Aorta (tissue), 5 donors: ENCODE data around the gene FOLR1. TPM values are rescaled to one million over a fixed set of nuclear protein-coding genes. Genes with fewer than 3 reads are reported as not detected.
A peak's percentile ranks its signal among the peaks of the same experiment; 100 is the strongest.

Experiments used
- ATAC-seq: fragments of 200-7000 bp; cut with Tn5 transposase; one replicate; pipeline ENCODE4 v1.9.1; 2022; ENCODE audit warnings: moderate library complexity; ENCODE audit not compliant: low FRiP score
- DNase-seq, 2 donors: peaks; one replicate each; pipeline ENCODE4 v3.0.0-alpha.2; 2020
- H3K27ac ChIP-seq, 2 donors: one replicate each; pipeline ENCODE4 v1.5.1; 2013; ENCODE audit warnings: low read length in 2 of 2, mild to moderate bottlenecking in 2 of 2, moderate library complexity in 2 of 2, control low read depth in 1 of 2, inconsistent platforms in 1 of 2, low read depth in 1 of 2
- H3K27me3 ChIP-seq, 2 donors: one replicate each; pipeline ENCODE4 v1.6.1; 2013; ENCODE audit warnings: control low read depth in 1 of 2, low read length in 1 of 2, mild to moderate bottlenecking in 1 of 2, moderate library complexity in 1 of 2; ENCODE audit not compliant: insufficient read depth in 2 of 2, control insufficient read depth in 1 of 2
- H3K36me3 ChIP-seq, 2 donors: one replicate each; pipeline ENCODE4 v1.6.1; 2013; ENCODE audit warnings: control low read depth in 1 of 2, low read length in 1 of 2, mild to moderate bottlenecking in 1 of 2; ENCODE audit not compliant: insufficient read depth in 2 of 2, control insufficient read depth in 1 of 2
- H3K4me1 ChIP-seq, 2 donors: one replicate each; pipeline ENCODE4 v1.6.1; 2013; ENCODE audit warnings: low read length in 2 of 2, control low read depth in 1 of 2, mild to moderate bottlenecking in 1 of 2, moderate library complexity in 1 of 2; ENCODE audit not compliant: insufficient read depth in 2 of 2, control insufficient read depth in 1 of 2
- H3K4me3 ChIP-seq, 2 donors: one replicate each; pipeline ENCODE4 v1.5.1; 2013; ENCODE audit warnings: low read length in 2 of 2, control low read depth in 1 of 2, mild to moderate bottlenecking in 1 of 2
- H3K9me3 ChIP-seq: one replicate; pipeline ENCODE4 v1.6.1; 2013; ENCODE audit warnings: mild to moderate bottlenecking, low read length; ENCODE audit not compliant: control insufficient read depth
- WGBS, 2 donors: extraction: QIAGEN DNeasy Blood & Tissue Kit; methylation state at CpG; one replicate each; pipeline ENCODE4 v1.1.7; 2013; 5-methylcytosine and 5-hydroxymethylcytosine counted together
- intact Hi-C, 2 donors: fragments of 100-400 bp; cut with DNase I; formaldehyde crosslinking; loops; one replicate each; pipeline versions ENCODE4 v1.14.2 to v1.15.0; 2022
- polyA plus RNA-seq, 2 donors: library from polyadenylated mRNA; stranded (reverse); fragments of 200-250 nt; gene quantifications; one replicate each; pipeline ENCODE4 v1.2.3, GENCODE V29; 2013
- total RNA-seq, 2 donors: library from RNA; stranded (reverse); fragmentation: NEBNext Ultra II Directional; extraction: Animal tissue kit (Norgen Biotek cat#: 25700); gene quantifications; one replicate each; pipeline ENCODE4 v1.2.1, GENCODE V29; 2021
- donor health status: healthy with polysubstance abuse.
- donor health status: Bipolar disorder and iron deficiency.
- donor health status: DM: no; HTN: no; CAD: no.
- donor health status: DM: no; HTN: no; CAD: no.
- donor health status: DM: yes; HTN: yes; CAD: no.

The FOLR1 gene
- total and polyA plus RNA-seq, 4 donors = not detected

GRCh38 chr11:72229925-72230763 is 38.2 kb downstream of the FOLR1 start:
- DNase-seq (peak; percentile 43 to 74), ATAC-seq (no peak)
- Histone ChIP-seq H3K9me3 (no peaks in the 10 kb centered on the region), H3K4me3 (no peak overlapping the region), H3K36me3 (peaks cover 0 to 13% of the 10 kb centered on the region in 2 donors), H3K27ac (no peak overlapping the region), H3K27me3 (no peaks in the 10 kb centered on the region), H3K4me1 (no peaks in the 10 kb centered on the region)
- intact Hi-C loops = loop anchor here in 1 of 2 donors (10.0 kb wide), 1 partner anchor 115 kb away; the partner anchor contains the start of gene ANAPC15
- 90% methylated on average over 21 of the region's 21 CpGs for WGBS, 2 donors

GRCh38 chr11:72230764-72231365 is 38.9 kb downstream of the FOLR1 start:
- Histone ChIP-seq H3K36me3 (peaks cover 0 to 13% of the 10 kb centered on the region in 2 donors), H3K27me3 (no peaks in the 10 kb centered on the region), H3K27ac (no peak overlapping the region), H3K4me1 (no peaks in the 10 kb centered on the region), H3K4me3 (no peak overlapping the region), H3K9me3 (no peaks in the 10 kb centered on the region)
- ATAC-seq (no peak), DNase-seq (peak in 1 of 2 donors; percentile 39)
- intact Hi-C loops = loop anchor here in 1 of 2 donors (10.0 kb wide), 1 partner anchor 116 kb away; the partner anchor contains the start of gene ANAPC15
- WGBS, 2 donors = 86 to 88% methylated on average over 18 of the region's 18 CpGs

DNA sequence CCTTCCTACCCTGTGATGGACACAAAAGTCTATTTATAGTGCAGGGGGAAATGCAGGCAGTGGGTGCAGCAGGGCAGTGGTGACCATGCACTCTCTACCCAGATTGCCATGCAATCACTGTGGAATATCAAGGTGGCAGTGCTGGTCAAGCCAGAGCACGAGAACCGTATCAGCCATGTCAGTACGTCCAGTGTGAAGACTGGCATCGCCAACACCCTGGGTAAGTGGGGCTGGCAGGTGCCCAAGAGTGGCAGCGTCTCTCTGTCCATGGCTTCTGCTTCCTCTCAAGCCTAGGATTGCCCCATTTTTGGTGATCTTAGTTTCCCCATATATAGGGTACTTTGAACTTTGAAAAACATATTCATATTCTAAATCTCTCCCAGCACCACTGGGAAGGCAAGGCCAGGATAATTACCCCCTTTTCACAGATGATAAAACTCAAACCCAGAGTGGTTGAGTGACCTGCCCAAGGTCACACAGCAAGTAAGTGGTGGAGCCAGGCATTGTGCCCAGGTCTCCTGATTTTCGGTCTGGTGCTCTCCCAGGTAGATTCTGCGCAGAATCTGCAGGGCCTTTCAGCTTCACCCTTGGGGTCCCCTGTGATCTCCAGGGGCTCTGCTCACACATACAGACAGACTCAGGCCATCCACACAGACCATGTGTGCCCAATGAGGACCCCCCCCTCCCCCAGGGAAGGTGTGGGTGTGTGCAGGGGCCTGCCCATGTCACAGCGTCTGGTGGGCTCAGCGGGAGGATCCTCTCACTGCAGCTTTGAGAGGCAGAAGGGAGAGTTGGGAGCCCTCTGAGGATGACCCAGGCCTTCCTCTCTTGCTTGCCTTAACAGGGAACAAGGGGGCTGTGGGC is 39.7 kb downstream of the FOLR1 start:
- intact Hi-C loops = loop anchor here in 1 of 2 donors (10.0 kb wide), 1 partner anchor 117 kb away; the partner anchor contains the start of gene ANAPC15
- 76 to 80% methylated on average over 9 of the region's 9 CpGs for WGBS, 2 donors
- H3K9me3 ChIP-seq = no peaks in the 10 kb centered on the region
- H3K4me1 ChIP-seq = no peaks in the 10 kb centered on the region
- no peak overlapping the region for H3K4me3 ChIP-seq
- no peak overlapping the region for H3K27ac ChIP-seq
- peaks cover 0 to 14% of the 10 kb centered on the region in 2 donors for H3K36me3 ChIP-seq
- no peaks in the 10 kb centered on the region for H3K27me3 ChIP-seq
- ATAC-seq = no peak
- no peak for DNase-seq

- Histone ChIP-seq H3K9me3 (no peaks in the 10 kb centered on the region), H3K4me1 (no peaks in the 10 kb centered on the region), H3K27ac (no peak overlapping the region), H3K36me3 (peaks cover 0 to 14% of the 10 kb centered on the region in 2 donors), H3K4me3 (no peak overlapping the region), H3K27me3 (no peaks in the 10 kb centered on the region)
- DNase-seq = no peak
- ATAC-seq = no peak
- intact Hi-C loops = loop anchor here in 1 of 2 donors (10.0 kb wide), 1 partner anchor 118 kb away; the partner anchor contains the start of gene ANAPC15
- WGBS, 2 donors = 89 to 91% methylated on average over 18 of the region's 18 CpGs
Observed at GRCh38 chr11:72232260-72233055, 40.5 kb downstream of the FOLR1 start.

GRCh38 chr11:72233056-72233772 is 41.3 kb downstream of the FOLR1 start:
- Histone ChIP-seq H3K4me1 (no peaks in the 10 kb centered on the region), H3K4me3 (no peak overlapping the region), H3K9me3 (no peaks in the 10 kb centered on the region), H3K27me3 (no peaks in the 10 kb centered on the region), H3K36me3 (peaks cover 0 to 14% of the 10 kb centered on the region in 2 donors), H3K27ac (no peak overlapping the region)
- no peak for DNase-seq
- ATAC-seq = no peak
- intact Hi-C loops = loop anchor here in 1 of 2 donors (10.0 kb wide), 1 partner anchor 118 kb away; the partner anchor contains the start of gene ANAPC15
- 88 to 92% methylated on average over 13 of the region's 13 CpGs for WGBS, 2 donors

DNA sequence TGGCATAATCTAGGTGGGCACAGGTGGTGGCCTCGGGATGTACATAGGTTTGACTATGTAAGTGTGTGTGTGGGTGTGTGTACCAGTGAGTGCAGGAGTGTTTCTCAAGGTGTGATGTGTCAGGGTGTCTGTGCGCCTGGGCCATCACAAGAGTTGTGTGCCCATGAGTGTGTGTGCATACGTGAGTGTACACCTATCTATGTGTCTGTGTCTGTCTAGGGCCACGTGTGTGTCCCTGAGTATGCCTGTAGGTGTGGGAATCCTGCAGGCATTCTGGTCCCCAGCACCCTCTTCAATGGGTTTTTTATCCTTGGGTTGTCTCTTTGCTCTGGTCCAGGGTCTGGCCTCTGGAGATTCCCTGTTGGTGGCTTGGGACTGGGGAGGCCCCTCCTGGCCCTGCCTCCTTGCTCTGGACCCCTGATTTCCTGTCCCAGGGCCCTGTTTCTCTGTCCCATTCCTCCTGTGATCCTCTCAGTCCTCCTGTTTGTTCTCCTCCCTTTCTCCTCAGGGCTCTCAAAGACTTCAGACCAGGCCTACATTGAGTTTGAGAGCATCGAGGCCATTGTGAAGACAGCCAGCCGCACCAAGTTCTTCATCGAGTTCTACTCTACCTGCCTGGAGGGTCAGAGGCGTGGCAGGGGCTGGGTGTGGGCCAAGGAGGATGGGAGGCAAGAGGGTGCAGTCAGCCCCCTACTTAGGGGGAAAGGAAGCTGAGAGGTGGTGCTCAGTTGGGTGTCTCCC is 42.0 kb downstream of the FOLR1 start:
- DNase-seq = no peak
- H3K27ac ChIP-seq = no peak overlapping the region
- no peaks in the 10 kb centered on the region for H3K4me1 ChIP-seq
- H3K27me3 ChIP-seq = no peaks in the 10 kb centered on the region
- H3K9me3 ChIP-seq = no peaks in the 10 kb centered on the region
- ATAC-seq = no peak
- intact Hi-C loops = loop anchor here in 1 of 2 donors (10.0 kb wide), 1 partner anchor 119 kb away; the partner anchor contains the start of gene ANAPC15
- peaks cover 0 to 14% of the 10 kb centered on the region in 2 donors for H3K36me3 ChIP-seq
- 85 to 89% methylated on average over 8 of the region's 8 CpGs for WGBS, 2 donors
- H3K4me3 ChIP-seq = no peak overlapping the region

DNA sequence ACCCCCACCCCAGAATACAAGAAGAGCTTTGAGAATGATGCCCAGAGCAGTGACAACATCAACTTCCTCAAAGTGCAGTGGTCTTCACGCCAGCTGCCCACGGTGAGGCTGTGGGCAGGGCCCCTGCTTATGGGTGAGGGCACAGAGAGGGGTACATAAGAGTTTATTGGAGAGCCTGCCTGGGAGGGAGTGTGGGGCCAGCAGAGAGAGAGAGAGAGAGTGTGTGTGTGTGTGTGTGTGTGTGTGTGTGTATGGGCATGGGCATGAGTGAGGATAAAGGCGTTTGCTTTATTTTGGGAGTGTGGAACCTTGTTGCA is 42.5 kb downstream of the FOLR1 start:
- Histone ChIP-seq H3K27ac (no peak overlapping the region), H3K4me3 (no peak overlapping the region), H3K4me1 (no peaks in the 10 kb centered on the region), H3K27me3 (no peaks in the 10 kb centered on the region), H3K36me3 (peaks cover 0 to 14% of the 10 kb centered on the region in 2 donors), H3K9me3 (no peaks in the 10 kb centered on the region)
- intact Hi-C loops = loop anchor here in 1 of 2 donors (10.0 kb wide), 1 partner anchor 120 kb away; the partner anchor contains the start of gene ANAPC15
- ATAC-seq (no peak), DNase-seq (no peak)
- 70 to 72% methylated on average over 3 of the region's 3 CpGs for WGBS, 2 donors
